Measurements from ENCODE around the gene RALGPS1. TPM values are rescaled to one million over a fixed set of nuclear protein-coding genes. Genes with fewer than 3 reads are reported as not detected.

RALGPS1 gene
- total RNA-seq, 6 donors from 2014 or later = 12.3 to 52.4 (median 17.1) TPM

DNA sequence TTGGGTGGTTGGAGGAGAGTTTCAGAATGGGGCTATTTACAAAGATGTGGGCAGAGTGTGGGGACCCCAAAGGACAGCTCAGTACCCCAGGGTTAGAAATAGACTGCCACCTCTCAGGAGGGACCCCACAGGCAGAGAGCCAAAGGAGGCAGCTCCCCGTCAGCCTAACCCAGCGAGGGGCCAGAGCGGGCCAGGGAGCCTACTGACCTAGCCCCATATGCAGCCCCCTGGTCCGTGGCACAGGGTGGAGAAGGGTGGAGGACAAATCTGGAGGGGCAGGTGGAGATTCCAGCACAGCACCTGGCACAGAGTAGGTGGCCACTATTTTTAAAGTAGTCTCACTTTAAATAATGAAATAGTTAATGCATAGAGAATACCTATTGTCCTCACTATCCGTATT is 275.0 kb downstream of the RALGPS1 start:
- Histone ChIP-seq H3K27me3 (no peaks in the 10 kb centered on the region), H3K4me1 (peaks cover 11 to 31% (median 22%) of the 10 kb centered on the region in 4 donors), H3K4me3 (no peak overlapping the region), H3K36me3 (no peaks in the 10 kb centered on the region), H3K9me3 (no peaks in the 10 kb centered on the region), H3K27ac (no peak overlapping the region)
- DNase-seq (no peak), ATAC-seq (ENCODE audit: low FRiP score in 2 of 2) (no peak)
- WGBS, 2 donors = 86 to 93% methylated on average over 5 of the region's 5 CpGs
- TF ChIP-seq EP300 (IDR thresholded peaks at IDR 0.05) = no peak
- TF ChIP-seq, protein P1, sequence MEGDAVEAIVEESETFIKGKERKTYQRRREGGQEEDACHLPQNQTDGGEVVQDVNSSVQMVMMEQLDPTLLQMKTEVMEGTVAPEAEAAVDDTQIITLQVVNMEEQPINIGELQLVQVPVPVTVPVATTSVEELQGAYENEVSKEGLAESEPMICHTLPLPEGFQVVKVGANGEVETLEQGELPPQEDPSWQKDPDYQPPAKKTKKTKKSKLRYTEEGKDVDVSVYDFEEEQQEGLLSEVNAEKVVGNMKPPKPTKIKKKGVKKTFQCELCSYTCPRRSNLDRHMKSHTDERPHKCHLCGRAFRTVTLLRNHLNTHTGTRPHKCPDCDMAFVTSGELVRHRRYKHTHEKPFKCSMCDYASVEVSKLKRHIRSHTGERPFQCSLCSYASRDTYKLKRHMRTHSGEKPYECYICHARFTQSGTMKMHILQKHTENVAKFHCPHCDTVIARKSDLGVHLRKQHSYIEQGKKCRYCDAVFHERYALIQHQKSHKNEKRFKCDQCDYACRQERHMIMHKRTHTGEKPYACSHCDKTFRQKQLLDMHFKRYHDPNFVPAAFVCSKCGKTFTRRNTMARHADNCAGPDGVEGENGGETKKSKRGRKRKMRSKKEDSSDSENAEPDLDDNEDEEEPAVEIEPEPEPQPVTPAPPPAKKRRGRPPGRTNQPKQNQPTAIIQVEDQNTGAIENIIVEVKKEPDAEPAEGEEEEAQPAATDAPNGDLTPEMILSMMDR (IDR thresholded peaks at IDR 0.05) = no peak
- TF ChIP-seq POLR2AphosphoS5 (IDR thresholded peaks at IDR 0.05) = no peak
- TF ChIP-seq POLR2A (IDR thresholded peaks at IDR 0.05) = no peak

DNA sequence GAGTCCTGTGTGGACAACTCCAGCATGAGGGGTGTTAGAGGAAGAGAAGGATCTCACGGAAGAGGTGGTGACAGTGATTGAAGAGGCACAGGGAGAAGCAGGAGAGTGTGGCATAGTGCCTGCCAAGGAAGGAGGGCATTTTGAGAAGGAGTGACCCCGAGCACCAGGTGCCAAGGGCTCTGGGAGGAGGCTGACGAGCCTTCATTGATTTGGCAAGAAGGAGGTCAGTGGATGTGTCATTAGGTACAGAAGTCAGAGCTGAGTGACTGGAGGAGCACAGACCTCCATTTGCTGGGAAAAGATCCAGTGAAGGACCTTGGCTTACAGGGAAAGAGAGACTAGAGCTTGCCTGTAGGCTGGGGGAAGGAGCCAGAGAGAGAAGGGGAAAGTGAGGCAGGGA is 278.2 kb downstream of the RALGPS1 start:
- ATAC-seq (ENCODE audit: low FRiP score in 2 of 2) (no peak), DNase-seq (no peak)
- H3K27me3 ChIP-seq = no peaks in the 10 kb centered on the region
- no peak for TF ChIP-seq POLR2AphosphoS5 (IDR thresholded peaks at IDR 0.05)
- no peak for TF ChIP-seq POLR2A (IDR thresholded peaks at IDR 0.05)
- 85 to 90% methylated on average over 3 of the region's 3 CpGs for WGBS, 2 donors
- no peak overlapping the region for H3K4me3 ChIP-seq
- H3K9me3 ChIP-seq = no peaks in the 10 kb centered on the region
- no peaks in the 10 kb centered on the region for H3K36me3 ChIP-seq
- no peak overlapping the region for H3K27ac ChIP-seq
- peaks cover 0 to 16% (median 6%) of the 10 kb centered on the region in 4 donors for H3K4me1 ChIP-seq

DNA sequence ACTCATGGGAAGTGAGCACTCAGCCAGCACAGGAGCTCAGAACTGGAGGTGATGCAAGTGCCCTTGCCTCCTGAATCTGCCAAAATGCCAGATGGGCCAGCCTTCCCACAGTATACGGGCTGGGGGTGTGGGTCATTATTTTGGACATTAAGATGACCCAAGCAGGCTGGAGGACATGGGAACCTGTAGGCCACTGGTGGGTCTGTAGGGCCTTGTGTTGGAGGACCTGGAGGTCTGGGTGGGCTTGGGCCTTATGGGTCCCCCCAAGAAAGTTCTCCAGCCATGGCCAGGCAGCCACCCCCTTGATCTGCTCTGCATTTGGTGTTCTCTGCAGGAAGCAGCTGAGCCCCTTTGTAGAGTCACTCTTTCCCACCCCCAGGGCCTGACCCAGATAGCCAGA is 278.9 kb downstream of the RALGPS1 start:
- ATAC-seq (ENCODE audit: low FRiP score in 2 of 2) = no peak
- Histone ChIP-seq H3K27me3 (no peaks in the 10 kb centered on the region), H3K4me3 (no peak overlapping the region), H3K4me1 (peaks cover 2 to 13% (median 9%) of the 10 kb centered on the region in 4 donors), H3K27ac (no peak overlapping the region), H3K9me3 (no peaks in the 10 kb centered on the region), H3K36me3 (no peaks in the 10 kb centered on the region)
- DNase-seq = no peak
- 86 to 100% methylated on average over 1 of the region's 1 CpG for WGBS, 2 donors
- TF ChIP-seq POLR2AphosphoS5 (IDR thresholded peaks at IDR 0.05) (no peak), EP300 (IDR thresholded peaks at IDR 0.05) (no peak)
- TF ChIP-seq, protein P1 (IDR thresholded peaks at IDR 0.05) = no peak

DNA sequence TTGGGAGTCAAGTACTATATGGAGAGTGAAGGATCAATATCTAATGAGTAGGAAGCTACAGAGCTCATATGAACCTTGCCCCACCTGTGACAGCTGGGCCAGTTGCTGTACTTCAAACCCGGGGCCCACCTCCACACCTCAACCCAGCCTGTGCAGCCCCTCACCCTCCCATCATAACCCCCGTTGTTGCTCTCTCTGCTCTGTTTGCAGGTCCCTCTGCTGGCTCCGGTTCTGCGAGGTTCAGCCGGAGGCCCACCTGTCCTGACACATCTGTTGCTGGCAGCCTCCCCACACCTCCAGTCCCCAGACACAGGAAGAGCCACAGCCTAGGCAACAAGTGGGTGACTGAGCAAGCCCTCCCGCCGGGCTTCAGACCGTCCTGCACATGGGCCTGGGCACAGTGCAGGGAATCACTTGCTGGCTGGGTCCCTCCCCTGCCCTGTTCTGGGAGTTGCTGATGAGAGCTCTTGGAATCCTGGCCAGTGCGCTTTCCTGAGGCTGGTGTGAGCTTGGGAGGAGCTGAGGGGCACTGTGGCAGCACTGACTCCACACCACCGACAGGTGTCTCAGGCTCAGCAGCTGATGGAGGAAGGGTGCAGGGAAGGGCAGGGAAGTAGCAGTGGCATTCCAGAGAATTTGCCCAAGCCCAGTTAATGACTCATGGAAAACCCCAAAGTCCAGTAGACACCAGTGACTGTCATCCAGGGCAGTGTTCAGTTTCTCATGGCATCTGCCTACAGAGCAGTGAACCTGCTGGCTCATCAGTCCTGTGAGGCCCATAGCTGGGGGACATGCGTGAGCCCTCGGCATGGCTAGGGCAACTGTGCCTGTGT is 280.5 kb downstream of the RALGPS1 start:
- Histone ChIP-seq H3K27ac (no peak overlapping the region), H3K4me1 (peaks cover 9 to 22% (median 18%) of the 10 kb centered on the region in 4 donors), H3K4me3 (no peak overlapping the region), H3K9me3 (no peaks in the 10 kb centered on the region), H3K36me3 (no peaks in the 10 kb centered on the region), H3K27me3 (no peaks in the 10 kb centered on the region)
- DNase-seq (no peak), ATAC-seq (ENCODE audit: low FRiP score in 2 of 2) (no peak)
- WGBS, 2 donors = 89 to 93% methylated on average over 8 to 11 of the region's 12 CpGs
- TF ChIP-seq POLR2A (IDR thresholded peaks at IDR 0.05) (no peak), EP300 (IDR thresholded peaks at IDR 0.05) (no peak), POLR2AphosphoS5 (IDR thresholded peaks at IDR 0.05) (no peak)
- TF ChIP-seq, protein P1 (IDR thresholded peaks at IDR 0.05) = no peak

DNA sequence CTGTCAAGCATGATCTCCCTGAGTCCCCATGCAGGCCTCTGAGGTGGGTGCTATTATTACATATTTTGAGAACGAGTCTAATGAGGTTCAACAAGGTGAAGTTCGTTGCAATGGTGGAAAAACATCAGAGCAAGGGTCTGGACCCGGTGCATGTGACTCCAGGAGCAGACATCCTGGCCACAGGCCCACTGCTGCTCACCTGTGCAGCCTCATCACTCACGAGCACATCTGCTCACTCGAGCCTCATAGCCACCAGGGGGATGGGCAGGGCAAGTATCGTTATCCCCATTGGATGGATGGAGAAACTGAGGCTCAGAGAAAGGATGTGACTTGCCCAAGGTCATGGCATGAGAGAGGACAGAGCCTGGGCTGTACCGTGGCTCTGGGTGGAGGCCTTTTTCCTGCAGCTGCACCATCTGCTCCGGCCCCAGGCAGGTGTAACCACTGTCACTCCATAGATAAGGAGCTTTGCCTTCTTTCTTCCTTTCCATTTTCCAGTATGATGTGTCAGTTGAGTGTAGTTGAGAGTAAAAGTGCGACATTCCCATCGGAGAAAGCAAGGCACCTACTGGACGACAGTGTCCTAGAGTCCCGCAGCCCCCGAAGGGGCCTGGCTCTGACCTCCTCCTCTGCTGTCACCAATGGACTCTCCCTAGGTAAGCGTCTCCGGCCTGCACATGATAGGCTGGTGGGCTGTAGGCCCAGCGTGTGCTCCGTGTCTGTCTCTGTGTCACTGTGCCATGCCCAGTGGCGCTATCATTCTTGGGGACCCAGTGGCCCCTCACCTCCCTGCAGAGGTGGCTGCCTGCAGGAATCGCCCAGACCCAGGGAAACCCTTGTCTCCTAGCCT is 281.6 kb downstream of the RALGPS1 start:
- no peaks in the 10 kb centered on the region for H3K27me3 ChIP-seq
- no peak for DNase-seq
- H3K4me3 ChIP-seq = no peak overlapping the region
- WGBS, 2 donors = 91 to 93% methylated on average over 17 to 19 of the region's 19 CpGs
- TF ChIP-seq POLR2AphosphoS5 (IDR thresholded peaks at IDR 0.05) = no peak
- TF ChIP-seq, protein P1 (IDR thresholded peaks at IDR 0.05) = no peak
- H3K27ac ChIP-seq = no peak overlapping the region
- peaks cover 9 to 22% (median 18%) of the 10 kb centered on the region in 4 donors for H3K4me1 ChIP-seq
- no peaks in the 10 kb centered on the region for H3K9me3 ChIP-seq
- no peaks in the 10 kb centered on the region for H3K36me3 ChIP-seq
- ATAC-seq (ENCODE audit: low FRiP score in 2 of 2) = no peak
